ENCODE results near the gene SLC39A1. TPM values are rescaled to one million over a fixed set of nuclear protein-coding genes. Genes with fewer than 3 reads are reported as not detected.

SLC39A1 gene
- total and polyA plus RNA-seq, 9 of the 15 experiments (the other 6 are each of a cell fraction or from before 2014, with no cell fraction given): 9.9 to 81.1 (median 62.7) TPM

GRCh38 chr1:153967107-153967999 lies 4.0 kb upstream of the SLC39A1 start, which contains the start of gene CREB3L4 (continued):
- TF ChIP-seq ZNF212 (CRISPR knock-in tag; IDR thresholded peaks at IDR 0.05): no peak
- TF ChIP-seq ZNF586 (CRISPR knock-in tag; conservative IDR thresholded peaks at IDR 0.05): no peak
- TF ChIP-seq ZNF639 (CRISPR knock-in tag; conservative IDR thresholded peaks at IDR 0.05 in 1 of 2, IDR thresholded peaks at IDR 0.05 in 1 of 2): peak in 1 of 2 experiments; percentile 43; a peak in 1 of 4 replicates
- TF ChIP-seq THRA (IDR thresholded peaks at IDR 0.05): no peak
- TF ChIP-seq NFIX (CRISPR knock-in tag; IDR thresholded peaks at IDR 0.05; ENCODE audit: low read depth): no peak
- 0 out of 2 replicates have a peak, but pooled peaks have one; percentile 39 for TF ChIP-seq OTX1 (CRISPR knock-in tag; IDR thresholded peaks at IDR 0.05)
- peak; percentile 96 for TF ChIP-seq MGA (IDR thresholded peaks at IDR 0.05)
- TF ChIP-seq SMAD3 (CRISPR knock-in tag; conservative IDR thresholded peaks at IDR 0.05): no peak
- peak; percentile 88; the same call in 1 of the 2 replicates for TF ChIP-seq ZNF232 (CRISPR knock-in tag; IDR thresholded peaks at IDR 0.05)
- peak; percentile 96 for TF ChIP-seq RBFOX2 (IDR thresholded peaks at IDR 0.05; ENCODE audit: low read depth, low read length)
- TF ChIP-seq STAG1 (CRISPR knock-in tag; IDR thresholded peaks at IDR 0.05; ENCODE audit: borderline replicate concordance): peak; percentile 32; the same call in 1 of the 2 replicates
- no peak for TF ChIP-seq SMARCA5 (IDR thresholded peaks at IDR 0.05)
